HG03159 (cell line): Measurements from ENCODE around the gene LRRC3.

ENCODE experiments used
- ATAC-seq: cut with Tn5 transposase; IDR thresholded peaks from one replicate; pipeline ENCODE4 v1.9.1; 2021; ENCODE audit warnings: mild to moderate bottlenecking, moderate library complexity; ENCODE audit not compliant: unreplicated experiment

Gene LRRC3

DNA sequence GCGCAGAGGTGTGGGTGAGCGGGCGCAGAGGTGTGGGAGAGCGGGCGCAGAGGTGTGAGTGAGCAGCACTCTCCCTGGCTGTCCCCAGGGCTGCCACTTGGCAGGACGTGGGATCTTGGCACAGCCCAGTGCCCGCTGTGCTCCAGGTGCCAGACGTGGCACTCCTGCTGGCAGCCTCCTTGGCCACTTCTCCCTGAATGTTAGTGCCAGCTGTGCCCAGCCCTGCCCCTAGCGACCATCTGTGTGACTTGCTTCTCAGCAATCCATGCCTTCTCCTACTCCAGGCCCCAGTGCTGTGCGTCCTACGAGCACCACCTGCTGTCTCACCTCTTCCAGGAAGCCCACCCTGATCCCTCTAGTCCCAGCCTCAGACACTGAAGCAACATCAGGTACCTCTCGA lies 54.2 kb downstream of the LRRC3 start:
- no peak for ATAC-seq

DNA sequence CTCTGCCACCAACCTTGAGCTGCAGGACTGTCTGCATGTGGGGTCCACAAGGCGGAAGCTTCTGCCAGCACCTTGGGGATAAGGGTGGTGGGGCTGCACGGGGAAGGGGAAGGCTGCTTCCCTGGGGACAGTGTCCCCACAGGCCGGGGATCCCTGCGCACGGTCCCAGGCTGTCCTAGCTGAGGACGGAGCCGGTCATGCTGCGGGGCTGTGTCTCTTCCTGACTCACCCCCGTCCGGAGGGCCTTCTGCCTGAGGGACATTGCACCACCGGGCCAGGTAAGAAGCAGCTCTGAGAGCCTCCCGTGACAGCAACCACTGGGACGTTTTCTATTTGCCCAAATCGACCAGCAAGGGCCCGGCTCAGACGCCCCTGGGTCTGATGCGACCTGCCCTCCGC lies 54.8 kb downstream of the LRRC3 start:
- no peak for ATAC-seq

DNA sequence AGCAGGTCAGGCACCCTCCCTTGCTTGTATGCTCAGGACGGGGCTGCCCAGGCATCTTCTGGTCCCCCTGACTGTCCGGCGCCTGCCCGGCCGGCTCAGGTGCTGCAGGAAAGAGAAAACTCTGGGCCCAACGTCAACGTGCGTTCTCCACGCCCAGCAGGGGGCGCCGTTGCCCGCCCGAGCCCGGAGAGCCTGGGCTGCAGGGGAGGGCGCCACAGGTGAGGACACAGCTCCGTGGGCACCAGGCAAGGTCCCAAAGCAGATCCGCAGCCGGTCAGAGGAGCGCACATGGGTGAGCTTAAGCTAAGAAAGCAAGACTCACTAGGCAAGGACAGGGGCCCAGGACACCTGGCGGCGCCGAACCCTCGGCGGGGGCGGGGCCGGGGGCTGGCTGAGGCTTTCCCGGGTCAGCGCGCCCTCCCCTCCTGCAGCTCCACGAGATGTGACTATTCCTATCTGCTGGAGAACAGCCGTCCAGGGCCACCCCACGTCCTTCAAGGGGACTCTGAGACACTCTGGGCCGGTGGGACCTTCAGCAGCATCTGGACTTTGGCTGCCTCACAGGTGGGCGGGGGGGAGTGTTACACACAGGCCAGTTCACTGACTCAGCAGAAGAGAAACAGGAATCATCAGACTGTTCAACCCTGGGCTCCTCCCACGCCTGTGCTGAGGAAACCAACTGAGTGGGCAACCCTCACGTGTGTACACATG lies 55.4 kb downstream of the LRRC3 start:
- no peak for ATAC-seq

DNA sequence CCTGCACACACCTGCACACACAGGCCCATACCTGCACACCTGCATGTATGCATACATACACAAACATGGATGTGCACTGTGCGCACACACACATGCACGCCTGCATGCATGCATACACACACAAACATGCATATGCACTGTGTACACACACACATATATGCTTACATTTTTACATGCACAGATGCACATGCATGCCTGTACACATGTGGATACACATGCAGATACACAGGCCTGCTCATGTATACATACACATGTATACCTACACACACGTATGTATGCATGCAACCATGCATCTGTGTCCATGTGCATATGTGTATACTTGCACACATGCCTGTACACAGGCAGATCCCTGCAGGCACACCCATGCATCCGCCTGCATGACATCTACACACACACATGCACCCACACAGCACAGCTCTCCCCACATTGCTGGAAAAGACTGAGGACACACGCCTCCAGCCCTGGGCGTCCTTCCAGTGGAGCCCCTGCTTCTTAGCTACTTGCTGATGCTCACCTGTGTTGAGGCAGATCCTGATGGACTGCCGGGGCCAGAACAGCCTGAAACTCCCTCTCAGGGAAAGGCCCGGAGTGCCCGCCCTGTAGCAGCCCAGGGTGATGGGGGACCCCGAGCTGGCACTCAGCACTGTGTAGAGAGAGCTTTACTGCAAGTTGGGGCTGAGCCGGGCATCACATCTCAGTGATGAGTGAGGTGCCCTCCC lies 56.1 kb downstream of the LRRC3 start:
- no peak for ATAC-seq
